ENCODE measurements around the gene NKAIN2.

NKAIN2 gene

DNA sequence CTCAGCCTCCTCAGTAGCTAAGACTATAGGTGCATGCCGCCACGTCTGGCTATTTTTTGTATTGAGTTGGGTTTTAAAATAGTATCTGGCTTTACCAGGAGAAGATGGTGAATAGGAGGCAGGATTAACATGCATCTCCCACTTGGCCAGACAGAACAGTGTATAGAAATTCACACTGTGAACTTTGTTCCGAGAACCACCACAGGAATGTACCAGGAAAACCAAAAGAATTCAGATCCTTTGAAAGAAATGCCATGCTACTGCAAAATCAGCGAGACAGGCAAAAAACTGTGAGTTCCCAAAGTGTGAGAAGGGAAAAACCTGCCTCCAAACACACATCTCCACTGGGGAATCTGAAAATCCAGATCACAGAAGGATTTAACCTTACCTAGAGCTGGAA is 327.6 kb downstream of the NKAIN2 start:
- H2BK120ac ChIP-seq (ENCODE audit: low read depth, low read length) = no peak overlapping the region
- H3K9ac ChIP-seq (ENCODE audit: low read length) = no peak overlapping the region
- no peak overlapping the region for H3K4ac ChIP-seq (ENCODE audit: low read depth, low read length)
- no peaks in the 10 kb centered on the region for H3K79me2 ChIP-seq (ENCODE audit: control insufficient read depth, insufficient read depth, low read length)
- H3K27me3 ChIP-seq (ENCODE audit: insufficient read depth, low read length, poor library complexity) = no peaks in the 10 kb centered on the region
- H3K4me3 ChIP-seq (ENCODE audit: low read length) = no peak overlapping the region
- H2BK5ac ChIP-seq (ENCODE audit: low read length) = no peak overlapping the region
- no peak overlapping the region for H4K5ac ChIP-seq (ENCODE audit: low read length)
- no peak overlapping the region for H4K8ac ChIP-seq (ENCODE audit: low read depth, low read length)
- H3K4me1 ChIP-seq (ENCODE audit: control insufficient read depth, low read depth, low read length) = no peaks in the 10 kb centered on the region
- H3K79me1 ChIP-seq (ENCODE audit: low read length) = no peaks in the 10 kb centered on the region
- no CpG with 5 or more reads among the region's 4 CpGs for WGBS (ENCODE audit: extremely low coverage, insufficient coverage, low lambda C conversion rate)
- no peaks in the 10 kb centered on the region for H3K36me3 ChIP-seq (ENCODE audit: control insufficient read depth, insufficient read depth, low read length)
- no peak overlapping the region for H3K23ac ChIP-seq (ENCODE audit: low read length)
- no peak overlapping the region for H2BK15ac ChIP-seq (replicated peaks; ENCODE audit: low read depth)
- H3K4me2 ChIP-seq (ENCODE audit: low read length) = no peak overlapping the region
- no peak overlapping the region for H2AK5ac ChIP-seq (ENCODE audit: low read length)
- DNase-seq = no peak
- no peak overlapping the region for H3K27ac ChIP-seq (ENCODE audit: low read depth, low read length)
- no peak overlapping the region for H3K56ac ChIP-seq (ENCODE audit: low read length)
- H3K18ac ChIP-seq (ENCODE audit: low read length) = no peak overlapping the region

DNA sequence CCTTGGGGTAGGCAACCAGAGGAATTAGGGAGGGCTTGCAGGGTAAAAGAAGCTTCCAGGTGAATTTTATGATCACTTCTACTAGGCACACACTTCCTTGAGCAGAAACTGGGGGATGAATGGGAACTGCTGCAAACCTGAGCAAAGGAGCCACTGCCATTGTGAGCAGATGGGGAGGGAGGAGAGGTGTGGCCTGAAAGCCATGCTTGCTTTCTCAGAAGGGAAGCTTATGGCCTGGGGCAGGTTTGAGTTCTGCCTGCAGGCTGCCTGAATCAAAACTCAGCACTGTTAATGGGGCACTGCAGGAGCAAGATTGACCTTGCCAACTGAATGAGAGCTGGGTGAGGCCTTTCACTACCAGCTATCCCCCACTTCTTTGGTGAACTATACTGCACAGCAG is 328.1 kb downstream of the NKAIN2 start:
- no peaks in the 10 kb centered on the region for H3K79me2 ChIP-seq (ENCODE audit: control insufficient read depth, insufficient read depth, low read length)

DNA sequence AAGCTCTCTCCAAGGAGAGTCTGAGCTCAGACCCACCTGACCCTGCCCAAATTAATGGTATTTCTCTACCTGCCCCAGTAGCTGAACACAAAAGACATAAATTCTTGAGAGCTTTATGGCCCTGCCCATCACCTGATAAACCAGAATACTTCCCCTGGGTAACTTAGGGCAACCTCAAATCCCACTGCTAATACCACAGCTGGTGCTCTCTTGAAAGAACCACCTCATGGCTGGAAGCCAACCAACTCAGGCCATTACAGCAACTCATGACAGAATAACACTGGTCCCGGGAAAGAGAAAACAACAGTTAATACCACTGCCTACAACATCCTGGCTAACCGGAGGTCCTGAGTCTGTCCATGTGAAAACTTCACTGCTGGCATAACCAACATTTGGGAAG is 328.6 kb downstream of the NKAIN2 start:
- Histone ChIP-seq H3K4me3 (ENCODE audit: low read length) (no peak overlapping the region), H3K79me1 (ENCODE audit: low read length) (no peaks in the 10 kb centered on the region), H3K27me3 (ENCODE audit: insufficient read depth, low read length, poor library complexity) (no peaks in the 10 kb centered on the region), H3K27ac (ENCODE audit: low read depth, low read length) (no peak overlapping the region), H3K9ac (ENCODE audit: low read length) (no peak overlapping the region), H2BK5ac (ENCODE audit: low read length) (no peak overlapping the region), H3K23ac (ENCODE audit: low read length) (no peak overlapping the region), H2AK5ac (ENCODE audit: low read length) (no peak overlapping the region), H3K56ac (ENCODE audit: low read length) (no peak overlapping the region), H4K8ac (ENCODE audit: low read depth, low read length) (no peak overlapping the region), H3K36me3 (ENCODE audit: control insufficient read depth, insufficient read depth, low read length) (no peaks in the 10 kb centered on the region), H3K4me2 (ENCODE audit: low read length) (no peak overlapping the region), H3K18ac (ENCODE audit: low read length) (no peak overlapping the region), H3K4ac (ENCODE audit: low read depth, low read length) (no peak overlapping the region), H2BK120ac (ENCODE audit: low read depth, low read length) (no peak overlapping the region), H2BK15ac (replicated peaks; ENCODE audit: low read depth) (no peak overlapping the region), H3K4me1 (ENCODE audit: control insufficient read depth, low read depth, low read length) (no peaks in the 10 kb centered on the region), H3K79me2 (ENCODE audit: control insufficient read depth, insufficient read depth, low read length) (no peaks in the 10 kb centered on the region), H4K5ac (ENCODE audit: low read length) (no peak overlapping the region)
- WGBS (ENCODE audit: extremely low coverage, insufficient coverage, low lambda C conversion rate) = no CpG with 5 or more reads among the region's 2 CpGs
- DNase-seq = no peak

More for the DNA sequence above, 328.1 kb downstream of the NKAIN2 start:
- Histone ChIP-seq H3K4me3 (ENCODE audit: low read length) (no peak overlapping the region), H2BK15ac (replicated peaks; ENCODE audit: low read depth) (no peak overlapping the region), H3K18ac (ENCODE audit: low read length) (no peak overlapping the region), H3K36me3 (ENCODE audit: control insufficient read depth, insufficient read depth, low read length) (no peaks in the 10 kb centered on the region), H3K23ac (ENCODE audit: low read length) (no peak overlapping the region), H4K5ac (ENCODE audit: low read length) (no peak overlapping the region), H3K27me3 (ENCODE audit: insufficient read depth, low read length, poor library complexity) (no peaks in the 10 kb centered on the region), H2BK5ac (ENCODE audit: low read length) (no peak overlapping the region), H4K8ac (ENCODE audit: low read depth, low read length) (no peak overlapping the region), H3K4me1 (ENCODE audit: control insufficient read depth, low read depth, low read length) (no peaks in the 10 kb centered on the region), H3K79me1 (ENCODE audit: low read length) (no peaks in the 10 kb centered on the region), H3K27ac (ENCODE audit: low read depth, low read length) (no peak overlapping the region), H2AK5ac (ENCODE audit: low read length) (no peak overlapping the region), H3K56ac (ENCODE audit: low read length) (no peak overlapping the region), H3K4me2 (ENCODE audit: low read length) (no peak overlapping the region), H2BK120ac (ENCODE audit: low read depth, low read length) (no peak overlapping the region), H3K4ac (ENCODE audit: low read depth, low read length) (no peak overlapping the region), H3K9ac (ENCODE audit: low read length) (no peak overlapping the region)
- DNase-seq = peak; percentile 4

DNA sequence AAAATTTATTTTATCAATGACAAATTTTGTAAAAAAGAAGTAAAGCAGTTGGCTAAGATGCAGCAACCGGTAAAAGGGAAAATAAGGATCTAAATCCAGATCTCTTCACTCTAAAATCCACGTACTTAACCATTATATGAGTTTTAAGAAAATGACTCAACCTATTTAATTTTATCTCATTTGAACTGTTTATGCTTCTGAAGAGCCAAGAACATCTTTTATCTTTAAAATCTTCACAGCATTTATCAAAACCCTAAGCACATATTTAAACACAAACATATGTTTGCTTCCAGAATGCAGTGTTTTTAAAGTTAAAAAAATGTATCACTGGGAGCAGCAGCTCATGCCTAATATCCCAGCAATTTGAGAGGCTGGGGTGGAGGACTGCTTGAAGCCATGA is 339.2 kb downstream of the NKAIN2 start:
- H3K27ac ChIP-seq (ENCODE audit: low read depth, low read length) = no peak overlapping the region
- H2BK15ac ChIP-seq (replicated peaks; ENCODE audit: low read depth) = no peak overlapping the region
- DNase-seq = no peak
- H3K23ac ChIP-seq (ENCODE audit: low read length) = no peak overlapping the region
- H3K79me1 ChIP-seq (ENCODE audit: low read length) = no peaks in the 10 kb centered on the region
- H4K5ac ChIP-seq (ENCODE audit: low read length) = no peak overlapping the region
- no CpG with 5 or more reads among the region's 2 CpGs for WGBS (ENCODE audit: extremely low coverage, insufficient coverage, low lambda C conversion rate)
- no peaks in the 10 kb centered on the region for H3K79me2 ChIP-seq (ENCODE audit: control insufficient read depth, insufficient read depth, low read length)
- no peak overlapping the region for H3K56ac ChIP-seq (ENCODE audit: low read length)
- H2BK5ac ChIP-seq (ENCODE audit: low read length) = no peak overlapping the region
- no peaks in the 10 kb centered on the region for H3K4me1 ChIP-seq (ENCODE audit: control insufficient read depth, low read depth, low read length)
- no peak overlapping the region for H3K9ac ChIP-seq (ENCODE audit: low read length)
- H3K27me3 ChIP-seq (ENCODE audit: insufficient read depth, low read length, poor library complexity) = no peaks in the 10 kb centered on the region
- H3K4me2 ChIP-seq (ENCODE audit: low read length) = no peak overlapping the region
- no peak overlapping the region for H3K18ac ChIP-seq (ENCODE audit: low read length)
- no peaks in the 10 kb centered on the region for H3K36me3 ChIP-seq (ENCODE audit: control insufficient read depth, insufficient read depth, low read length)
- H3K4me3 ChIP-seq (ENCODE audit: low read length) = no peak overlapping the region
- H3K4ac ChIP-seq (ENCODE audit: low read depth, low read length) = no peak overlapping the region
- H4K8ac ChIP-seq (ENCODE audit: low read depth, low read length) = no peak overlapping the region
- H2AK5ac ChIP-seq (ENCODE audit: low read length) = no peak overlapping the region
- H2BK120ac ChIP-seq (ENCODE audit: low read depth, low read length) = no peak overlapping the region

DNA sequence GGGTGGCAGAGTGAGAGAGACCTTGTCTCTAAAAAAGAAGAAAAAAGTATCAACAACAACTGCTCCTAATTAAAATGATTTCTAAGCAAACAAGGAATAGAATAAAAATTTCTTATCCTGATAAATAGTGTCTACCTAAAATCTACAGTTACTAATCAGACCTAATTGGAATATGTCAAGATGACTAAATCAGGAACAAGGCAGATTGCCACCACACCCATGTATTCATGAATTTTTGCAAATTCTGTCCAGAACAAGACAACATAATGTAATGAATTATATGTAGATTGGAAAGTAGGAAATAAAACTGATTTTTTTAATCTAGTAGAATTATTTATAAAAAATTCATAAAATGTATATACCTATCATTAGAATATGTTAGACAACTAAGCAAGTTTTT is 339.8 kb downstream of the NKAIN2 start:
- H3K36me3 ChIP-seq (ENCODE audit: control insufficient read depth, insufficient read depth, low read length) = no peaks in the 10 kb centered on the region
- no peak overlapping the region for H2BK15ac ChIP-seq (replicated peaks; ENCODE audit: low read depth)
- no peak overlapping the region for H2AK5ac ChIP-seq (ENCODE audit: low read length)
- no peak overlapping the region for H3K23ac ChIP-seq (ENCODE audit: low read length)
- H3K27ac ChIP-seq (ENCODE audit: low read depth, low read length) = no peak overlapping the region
- no peak overlapping the region for H4K5ac ChIP-seq (ENCODE audit: low read length)
- no peak overlapping the region for H3K4ac ChIP-seq (ENCODE audit: low read depth, low read length)
- no peak for DNase-seq
- no peak overlapping the region for H3K56ac ChIP-seq (ENCODE audit: low read length)
- no peaks in the 10 kb centered on the region for H3K79me2 ChIP-seq (ENCODE audit: control insufficient read depth, insufficient read depth, low read length)
- H3K4me3 ChIP-seq (ENCODE audit: low read length) = no peak overlapping the region
- H3K4me1 ChIP-seq (ENCODE audit: control insufficient read depth, low read depth, low read length) = no peaks in the 10 kb centered on the region
- H3K27me3 ChIP-seq (ENCODE audit: insufficient read depth, low read length, poor library complexity) = no peaks in the 10 kb centered on the region
- no peak overlapping the region for H2BK120ac ChIP-seq (ENCODE audit: low read depth, low read length)
- H3K4me2 ChIP-seq (ENCODE audit: low read length) = no peak overlapping the region
- no peak overlapping the region for H4K8ac ChIP-seq (ENCODE audit: low read depth, low read length)
- no peak overlapping the region for H3K9ac ChIP-seq (ENCODE audit: low read length)
- H2BK5ac ChIP-seq (ENCODE audit: low read length) = no peak overlapping the region
- H3K79me1 ChIP-seq (ENCODE audit: low read length) = no peaks in the 10 kb centered on the region
- no peak overlapping the region for H3K18ac ChIP-seq (ENCODE audit: low read length)

DNA sequence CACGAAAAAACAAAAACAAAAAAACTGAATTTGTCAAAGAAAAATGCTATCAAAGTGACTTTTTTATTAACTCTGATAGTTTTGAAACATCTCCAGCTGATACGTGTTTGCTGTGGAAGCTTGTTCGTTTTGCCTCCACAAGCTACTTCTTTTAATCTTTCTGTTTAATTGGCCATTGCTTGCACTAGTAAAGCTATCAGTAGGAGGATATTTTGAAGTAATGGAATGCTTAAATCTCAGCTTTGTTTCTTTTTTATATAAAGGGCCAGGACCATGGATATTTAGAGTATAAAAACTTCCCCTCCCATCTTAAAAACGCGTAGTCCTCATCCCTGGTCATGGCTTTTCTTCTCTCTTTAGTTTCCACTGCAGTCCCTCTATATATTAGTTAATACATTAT is 344.0 kb downstream of the NKAIN2 start:
- H4K5ac ChIP-seq (ENCODE audit: low read length) = no peak overlapping the region
- no peak overlapping the region for H3K18ac ChIP-seq (ENCODE audit: low read length)
- DNase-seq = no peak
- H3K79me1 ChIP-seq (ENCODE audit: low read length) = no peaks in the 10 kb centered on the region
- H3K56ac ChIP-seq (ENCODE audit: low read length) = no peak overlapping the region
- no peaks in the 10 kb centered on the region for H3K79me2 ChIP-seq (ENCODE audit: control insufficient read depth, insufficient read depth, low read length)
- no peak overlapping the region for H2AK5ac ChIP-seq (ENCODE audit: low read length)
- H3K4me2 ChIP-seq (ENCODE audit: low read length) = no peak overlapping the region
- no peak overlapping the region for H2BK5ac ChIP-seq (ENCODE audit: low read length)
- WGBS (ENCODE audit: extremely low coverage, insufficient coverage, low lambda C conversion rate) = no CpG with 5 or more reads among the region's 5 CpGs
- no peak overlapping the region for H2BK120ac ChIP-seq (ENCODE audit: low read depth, low read length)
- H3K27ac ChIP-seq (ENCODE audit: low read depth, low read length) = no peak overlapping the region
- no peak overlapping the region for H3K4ac ChIP-seq (ENCODE audit: low read depth, low read length)
- no peak overlapping the region for H2BK15ac ChIP-seq (replicated peaks; ENCODE audit: low read depth)
- H3K4me3 ChIP-seq (ENCODE audit: low read length) = no peak overlapping the region
- no peaks in the 10 kb centered on the region for H3K4me1 ChIP-seq (ENCODE audit: control insufficient read depth, low read depth, low read length)
- H3K23ac ChIP-seq (ENCODE audit: low read length) = no peak overlapping the region
- no peak overlapping the region for H4K8ac ChIP-seq (ENCODE audit: low read depth, low read length)
- H3K9ac ChIP-seq (ENCODE audit: low read length) = no peak overlapping the region
- no peaks in the 10 kb centered on the region for H3K27me3 ChIP-seq (ENCODE audit: insufficient read depth, low read length, poor library complexity)
- no peaks in the 10 kb centered on the region for H3K36me3 ChIP-seq (ENCODE audit: control insufficient read depth, insufficient read depth, low read length)
